Measurements from ENCODE around the gene B3GALT6.

DNA sequence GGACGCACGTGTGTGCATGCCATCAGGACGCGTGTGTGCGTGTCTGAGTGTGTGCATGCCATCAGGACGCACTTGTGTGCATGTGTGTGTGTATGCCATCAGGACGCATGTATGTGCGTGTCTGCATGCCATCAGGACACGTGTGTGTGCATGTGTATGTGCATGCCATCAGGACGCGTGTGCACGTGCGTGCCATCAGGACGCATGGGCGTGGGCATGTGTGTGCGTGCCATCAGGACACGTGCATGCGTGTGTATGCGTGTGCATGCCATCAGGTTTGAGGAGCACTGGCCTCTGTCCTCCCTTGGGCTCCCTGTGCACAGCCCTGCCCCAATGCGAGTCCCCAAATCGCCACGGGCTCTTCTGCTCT lies 27.1 kb downstream of the B3GALT6 start:
- TF ChIP-seq LEF1 (IDR thresholded peaks at IDR 0.05; ENCODE audit: borderline replicate concordance) (no peak), FOXM1 (IDR thresholded peaks at IDR 0.05; ENCODE audit: borderline replicate concordance) (no peak), ZNF384 (IDR thresholded peaks at IDR 0.05) (no peak), SP1 (IDR thresholded peaks at IDR 0.05) (no peak), BHLHE40 (IDR thresholded peaks at IDR 0.05; ENCODE audit: borderline replicate concordance) (no peak), CTBP1 (IDR thresholded peaks at IDR 0.05; ENCODE audit: borderline replicate concordance) (no peak), HDGF (IDR thresholded peaks at IDR 0.05; ENCODE audit: borderline replicate concordance) (no peak)
- TF ChIP-seq, protein P1, sequence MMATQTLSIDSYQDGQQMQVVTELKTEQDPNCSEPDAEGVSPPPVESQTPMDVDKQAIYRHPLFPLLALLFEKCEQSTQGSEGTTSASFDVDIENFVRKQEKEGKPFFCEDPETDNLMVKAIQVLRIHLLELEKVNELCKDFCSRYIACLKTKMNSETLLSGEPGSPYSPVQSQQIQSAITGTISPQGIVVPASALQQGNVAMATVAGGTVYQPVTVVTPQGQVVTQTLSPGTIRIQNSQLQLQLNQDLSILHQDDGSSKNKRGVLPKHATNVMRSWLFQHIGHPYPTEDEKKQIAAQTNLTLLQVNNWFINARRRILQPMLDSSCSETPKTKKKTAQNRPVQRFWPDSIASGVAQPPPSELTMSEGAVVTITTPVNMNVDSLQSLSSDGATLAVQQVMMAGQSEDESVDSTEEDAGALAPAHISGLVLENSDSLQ (IDR thresholded peaks at IDR 0.05) = no peak

Data from HEK293T (cell line).